CD4-positive, alpha-beta T cell treated with Interleukin-15 for 1 hour (primary cell): ENCODE measurements around the gene LZTR1.
"Not testable (repeated sequence)": the region's sequence is repeated elsewhere in the genome, so short reads cannot be mapped to it uniquely, and the experiment has no call there.

Source experiments
- DNase-seq: peaks from one replicate; pipeline ENCODE4 v3.0.0-alpha.2; 2020

Gene LZTR1

DNA sequence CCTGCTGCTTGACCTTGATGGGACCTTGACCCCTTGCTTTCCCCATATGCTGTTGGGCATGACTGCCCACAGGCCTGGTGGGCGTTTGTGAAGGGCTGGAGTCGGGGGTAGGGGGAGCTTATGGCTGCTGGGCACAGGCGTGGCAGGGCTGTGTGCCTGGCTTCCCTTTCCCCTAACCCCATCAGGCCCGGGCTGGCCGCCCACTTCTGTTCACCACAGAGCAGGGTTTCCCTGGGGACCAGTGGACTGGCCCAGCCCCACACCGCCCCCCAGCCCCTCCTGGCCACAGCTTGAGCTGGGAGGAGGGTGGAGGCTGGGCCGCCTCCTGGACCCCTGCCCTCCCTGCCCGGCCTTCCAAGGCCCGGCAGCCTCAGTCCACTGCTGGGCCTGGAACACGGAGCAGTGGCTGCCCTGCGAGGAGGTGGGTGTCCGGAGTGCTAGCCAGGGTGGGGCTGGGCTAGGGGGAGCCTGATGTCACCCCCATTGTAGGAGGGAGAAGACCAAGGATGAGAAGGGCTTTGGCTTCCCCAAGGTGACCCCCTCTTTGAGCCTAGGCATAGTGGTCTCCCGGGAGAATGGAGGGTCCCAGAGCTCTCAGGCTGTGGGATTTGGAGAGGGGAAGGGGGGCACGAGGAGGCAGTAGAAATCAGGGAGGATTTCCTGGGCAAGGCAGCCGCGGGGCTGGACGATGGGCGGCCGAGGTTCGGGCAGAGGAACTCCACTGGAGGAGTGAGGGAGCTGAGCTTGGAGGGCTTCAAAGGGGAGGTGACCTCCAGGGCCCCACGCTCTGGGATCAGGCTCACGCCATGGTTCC is 15.0 kb upstream of the LZTR1 start, which contains the start of gene AIFM3:
TSS of gene AIFM3 (plus strand) at position 373 of the 814 bp plus-strand sequence. CDS start 690 bp downstream, outside the sequence.
- no peak for DNase-seq

DNA sequence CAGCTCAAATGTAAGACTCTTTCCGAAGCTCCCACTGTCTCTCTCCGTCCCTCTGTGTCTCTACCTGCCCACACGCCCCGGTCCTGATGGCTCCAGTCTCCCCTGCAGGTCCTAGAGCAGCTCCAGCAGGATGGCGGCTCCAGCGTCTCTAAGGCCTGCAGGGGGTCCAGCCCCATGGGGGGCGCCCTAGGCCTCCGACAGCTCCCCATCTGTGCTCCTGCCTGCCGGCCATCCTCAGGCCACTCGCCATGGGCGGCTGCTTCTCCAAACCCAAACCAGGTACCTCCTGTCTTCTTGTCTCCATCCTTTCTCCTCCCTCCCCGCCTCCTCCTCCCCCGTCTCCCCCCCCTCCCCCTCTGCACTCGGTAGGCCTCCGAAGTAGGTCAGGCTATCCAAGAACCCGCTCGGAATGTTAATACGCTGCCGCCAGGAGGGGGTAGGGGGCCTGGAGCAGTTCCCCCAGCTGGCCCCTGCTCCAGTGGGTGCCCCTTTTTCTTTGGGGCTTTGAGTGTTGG is 14.3 kb upstream of the LZTR1 start:
- DNase-seq = no peak

DNA sequence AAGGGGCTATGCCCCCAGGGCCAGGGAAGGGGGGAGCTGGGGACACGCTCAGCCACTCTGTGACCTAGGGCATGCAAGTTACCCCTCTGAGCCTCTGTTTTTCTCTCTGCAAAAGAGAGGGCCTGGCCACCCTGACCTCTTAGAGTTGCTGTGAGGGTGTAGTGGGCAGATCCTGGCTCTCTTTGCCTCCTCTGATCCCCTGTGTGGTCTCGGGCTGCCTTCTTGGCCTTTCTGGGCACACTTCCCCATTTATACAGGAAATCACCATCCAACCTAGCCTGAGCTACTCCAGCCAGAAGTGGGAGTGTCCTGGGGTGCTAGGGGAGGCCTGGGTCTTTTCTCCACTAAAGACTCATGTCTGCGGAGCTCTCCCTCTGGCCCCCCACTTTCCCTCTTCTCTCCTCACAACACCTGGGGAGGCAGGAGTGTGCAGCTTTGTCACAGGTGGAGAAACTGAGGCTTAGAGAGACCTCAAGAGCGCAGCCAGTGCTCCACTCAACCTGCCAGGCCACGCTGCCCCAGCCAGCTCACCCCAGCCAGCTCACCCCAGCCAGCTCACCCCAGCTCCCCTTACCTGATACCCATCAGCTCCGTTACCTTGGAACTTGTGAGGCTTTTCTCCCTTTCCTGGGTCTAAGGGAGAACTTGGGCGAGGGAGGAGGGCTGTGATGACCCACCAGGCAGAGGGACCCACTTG is 13.7 kb upstream of the LZTR1 start:
- DNase-seq = peak; percentile 30

DNA sequence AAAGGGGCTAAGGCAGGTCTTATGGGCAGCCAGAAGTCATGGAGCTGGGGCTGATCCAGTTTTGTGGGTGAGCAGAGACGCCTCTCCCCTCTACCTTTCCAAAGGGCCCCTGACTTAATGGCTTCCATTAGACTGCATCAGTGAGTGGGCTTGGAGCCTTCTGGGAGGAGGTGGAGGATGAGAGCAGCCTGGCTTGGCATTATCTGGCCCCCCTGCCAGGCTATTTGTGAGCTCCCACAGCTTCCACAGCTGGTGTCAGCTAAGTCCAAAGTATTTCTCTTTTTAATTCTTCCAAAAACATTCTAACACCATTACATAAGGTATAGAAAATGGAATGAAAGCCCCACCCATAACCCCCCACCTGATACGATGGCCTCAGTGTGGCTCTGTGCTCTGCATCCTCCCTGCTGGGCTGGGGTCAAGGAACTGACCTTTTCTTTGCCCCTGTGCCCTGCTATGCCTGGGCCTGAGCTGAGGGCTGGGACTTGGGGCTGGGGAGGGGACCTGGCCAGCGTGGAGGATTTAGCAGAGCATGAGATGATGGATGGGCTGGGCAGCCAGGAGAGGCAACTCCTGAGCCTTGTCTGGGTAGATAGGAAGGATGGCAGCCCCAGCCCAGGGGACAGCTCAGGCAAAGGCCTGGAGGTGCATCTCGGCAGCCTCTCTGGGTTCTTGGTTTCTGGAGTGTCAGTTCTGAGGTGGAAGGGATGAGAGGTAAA is 11.0 kb upstream of the LZTR1 start:
- no peak for DNase-seq

DNA sequence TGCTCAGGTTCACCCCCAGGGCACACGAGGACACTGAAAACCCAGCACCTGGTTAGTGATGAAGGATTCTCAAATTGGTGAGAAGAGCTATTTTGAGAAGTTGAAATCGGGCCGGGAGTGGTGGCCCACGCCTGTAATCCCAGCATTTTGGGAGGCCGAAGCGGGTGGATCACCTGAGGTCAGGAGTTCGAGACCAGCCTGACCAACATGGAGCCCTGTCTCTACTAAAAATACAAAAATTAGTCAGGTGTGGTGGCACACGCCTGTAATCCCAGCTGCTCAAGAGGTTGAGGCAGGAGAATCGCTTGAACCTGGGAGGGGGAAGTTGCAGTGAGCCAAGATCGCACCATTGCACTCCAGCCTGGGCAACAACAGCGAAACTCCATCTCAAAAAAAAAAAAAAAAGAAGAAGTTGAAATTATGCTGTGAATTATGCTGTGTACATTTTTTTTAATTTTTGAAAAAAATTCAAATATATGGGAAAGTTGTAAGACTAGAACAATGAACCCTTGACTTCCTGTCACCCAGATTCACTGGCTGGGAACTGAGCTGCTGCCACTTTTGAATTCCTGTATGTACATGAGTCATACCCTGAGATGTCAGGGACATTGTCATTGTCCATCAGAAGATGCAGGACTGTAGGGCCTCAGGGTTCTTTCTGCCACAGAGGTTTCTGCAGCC is 9.9 kb upstream of the LZTR1 start:
- DNase-seq = not testable (repeated sequence)

DNA sequence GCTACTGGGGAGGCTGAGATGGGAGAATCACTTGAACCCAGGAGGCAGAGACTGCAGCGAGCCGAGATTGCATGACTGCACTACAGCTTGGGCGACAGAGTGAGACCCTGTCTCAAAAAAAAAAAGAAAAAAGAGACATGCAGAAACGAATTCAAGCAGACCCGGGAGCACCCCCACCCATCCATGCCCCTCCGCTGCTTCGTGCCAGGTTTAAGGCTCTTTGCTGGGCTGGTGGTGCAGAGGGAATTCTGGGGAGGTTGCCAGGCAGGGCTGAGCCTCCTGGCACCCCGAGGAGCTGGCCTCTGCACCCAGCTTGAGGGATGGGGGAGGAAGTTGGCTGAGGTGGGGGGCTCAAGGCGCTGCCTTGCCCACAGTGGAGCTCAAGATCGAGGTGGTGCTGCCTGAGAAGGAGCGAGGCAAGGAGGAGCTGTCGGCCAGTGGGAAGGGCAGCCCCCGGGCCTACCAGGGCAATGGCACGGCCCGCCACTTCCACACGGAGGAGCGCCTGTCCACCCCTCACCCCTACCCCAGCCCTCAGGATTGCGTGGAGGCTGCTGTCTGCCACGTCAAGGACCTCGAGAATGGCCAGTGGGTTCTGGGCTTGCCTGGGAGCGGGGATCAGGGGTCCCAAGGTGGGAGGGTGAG is 9.0 kb upstream of the LZTR1 start:
- DNase-seq = no peak

DNA sequence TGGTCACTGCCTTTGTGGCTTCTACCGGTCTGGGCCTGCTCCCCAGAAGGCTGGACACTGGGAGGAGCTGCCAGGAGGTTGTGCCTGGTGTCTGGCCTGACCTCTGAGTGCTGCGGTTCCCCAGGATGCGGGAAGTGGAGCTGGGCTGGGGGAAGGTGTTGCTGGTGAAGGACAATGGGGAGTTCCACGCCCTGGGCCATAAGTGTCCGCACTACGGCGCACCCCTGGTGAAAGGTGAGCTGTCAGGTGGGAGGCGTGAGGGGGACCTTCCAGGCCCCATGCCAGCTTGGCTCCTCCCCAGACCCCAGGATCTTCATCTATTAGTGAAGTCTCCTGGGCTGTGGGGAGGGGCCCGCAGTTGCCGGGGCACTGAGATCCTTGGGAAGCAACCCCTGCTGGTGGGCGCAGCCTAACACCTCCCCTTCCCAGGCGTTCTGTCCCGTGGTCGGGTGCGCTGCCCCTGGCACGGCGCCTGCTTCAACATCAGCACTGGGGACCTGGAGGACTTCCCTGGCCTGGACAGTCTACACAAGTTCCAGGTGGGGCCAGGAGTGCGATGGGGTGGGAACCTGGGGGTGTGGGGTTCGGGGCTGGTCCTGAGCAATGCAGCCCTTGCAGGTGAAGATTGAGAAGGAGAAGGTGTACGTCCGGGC is 8.3 kb upstream of the LZTR1 start:
- DNase-seq = no peak

- no peak for DNase-seq
These were observed 7.7 kb upstream of the LZTR1 start for GRCh38 chr22:20974336-20974955.

DNA sequence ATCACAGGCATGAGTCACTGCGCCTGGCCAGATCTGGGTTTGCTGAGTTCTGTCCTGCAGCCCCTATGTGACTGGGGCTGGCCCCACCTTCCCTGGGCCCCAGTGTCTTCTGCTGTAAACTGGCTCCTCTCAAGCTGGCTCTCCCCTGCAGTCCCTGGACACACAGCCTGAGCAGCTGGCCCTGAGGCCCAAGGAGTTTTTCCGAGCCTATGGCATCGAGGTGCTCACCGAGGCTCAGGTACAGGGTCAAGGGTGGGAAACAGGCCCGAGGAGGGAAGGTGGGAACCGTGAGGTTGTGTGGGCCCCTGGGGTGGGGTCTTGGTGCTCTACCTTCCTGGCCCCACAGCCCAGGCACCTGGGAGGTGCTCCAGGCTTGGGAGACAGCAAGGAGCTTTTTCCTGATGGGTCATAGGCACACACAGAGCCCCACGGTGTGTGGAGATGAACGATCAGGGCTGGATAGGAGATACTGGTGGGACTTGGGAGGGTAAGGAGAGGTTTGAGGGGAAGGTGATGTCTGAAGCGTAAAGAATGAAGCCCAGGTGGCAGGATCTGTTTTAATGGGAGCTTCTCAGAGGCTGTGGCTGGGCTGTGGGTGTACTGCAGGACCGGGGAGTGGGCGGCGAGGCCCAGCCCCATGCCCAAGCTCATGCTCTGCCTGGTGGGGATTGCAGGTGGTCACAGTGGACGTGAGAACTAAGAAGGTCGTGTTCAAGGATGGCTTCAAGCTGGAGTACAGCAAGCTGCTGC is 6.4 kb upstream of the LZTR1 start:
- no peak for DNase-seq

- DNase-seq = no peak
These were observed 5.7 kb upstream of the LZTR1 start for GRCh38 chr22:20976291-20976877.

- no peak for DNase-seq
These were observed 5.1 kb upstream of the LZTR1 start for GRCh38 chr22:20977019-20977418.

DNA sequence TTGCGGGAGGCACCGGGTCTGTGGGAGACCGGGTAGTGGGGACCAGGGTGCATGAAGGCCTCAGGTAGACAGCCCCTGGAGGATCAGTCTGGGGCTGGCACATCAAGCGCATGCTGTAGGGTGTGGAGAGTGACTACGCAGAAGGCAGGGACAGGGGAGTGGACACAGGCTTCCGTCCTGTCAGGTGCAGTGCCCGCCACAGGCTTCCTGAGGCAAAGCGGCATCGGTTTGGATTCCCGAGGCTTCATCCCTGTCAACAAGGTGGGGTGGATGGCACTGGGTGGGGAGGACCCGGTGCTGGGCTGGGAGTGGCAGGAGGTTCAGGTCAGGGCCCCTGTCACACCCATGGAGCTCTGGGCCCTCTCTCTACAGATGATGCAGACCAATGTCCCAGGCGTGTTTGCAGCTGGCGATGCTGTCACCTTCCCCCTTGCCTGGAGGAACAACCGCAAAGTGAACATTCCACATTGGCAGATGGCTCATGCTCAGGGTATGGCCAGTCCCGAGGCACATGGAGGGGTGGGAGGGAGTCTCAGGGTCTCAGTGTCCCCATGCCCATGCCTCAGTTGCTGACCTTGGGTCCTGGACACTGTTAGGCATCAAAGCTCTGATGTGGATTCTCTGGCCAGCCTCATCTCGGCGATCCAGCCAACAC is 4.5 kb upstream of the LZTR1 start:
- no peak for DNase-seq

- DNase-seq = no peak
These were observed 3.7 kb upstream of the LZTR1 start for GRCh38 chr22:20978419-20978818.

- peak; percentile 88 for DNase-seq
These were observed 2.8 kb upstream of the LZTR1 start for GRCh38 chr22:20979243-20979809.

DNA sequence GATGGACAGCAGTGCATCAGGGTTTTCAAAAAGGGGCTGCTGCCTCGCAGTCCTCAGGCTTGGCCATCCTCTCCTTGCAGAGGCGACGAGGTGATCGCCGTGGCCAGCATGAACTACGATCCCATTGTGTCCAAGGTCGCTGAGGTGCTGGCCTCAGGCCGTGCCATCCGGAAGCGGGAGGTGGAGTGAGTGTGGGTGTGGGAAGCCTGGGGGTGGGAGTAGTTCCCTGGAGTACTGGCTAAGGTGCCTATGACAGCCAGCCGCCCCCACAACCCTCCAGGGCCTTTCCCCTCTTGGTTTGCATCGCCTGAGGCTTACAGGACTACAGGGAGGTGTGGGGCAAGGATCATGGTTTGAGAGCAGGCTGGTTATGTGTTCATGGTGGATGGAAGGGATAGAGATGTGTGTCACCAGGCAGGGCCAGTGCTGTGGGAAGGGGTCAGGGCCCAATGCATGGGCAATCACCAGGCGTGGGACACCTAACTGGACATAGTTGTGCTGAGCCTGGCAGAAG is 2.1 kb upstream of the LZTR1 start:
- no peak for DNase-seq

DNA sequence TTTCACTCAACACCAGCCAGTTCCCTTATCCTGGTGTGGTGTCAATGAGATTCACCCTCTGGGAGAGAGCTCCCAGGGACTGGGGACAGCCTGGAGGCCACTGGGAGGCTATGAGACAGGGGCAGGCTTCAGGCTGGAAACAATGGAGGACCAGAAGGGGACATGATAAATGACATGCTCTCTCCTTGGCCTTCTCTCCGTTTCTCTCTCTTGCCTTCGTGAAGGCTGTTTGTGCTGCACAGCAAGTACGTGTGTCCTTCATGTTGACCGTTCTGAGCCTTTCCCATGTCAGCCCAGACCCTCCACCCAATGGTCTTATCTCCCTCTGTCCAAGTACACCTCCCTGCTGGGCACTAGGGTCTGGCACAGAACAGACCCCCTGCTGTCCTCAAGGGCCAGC is 1.6 kb upstream of the LZTR1 start:
- no peak for DNase-seq

GRCh38 chr22:20980938-20981722 is 967 bp upstream of the LZTR1 start:
- DNase-seq = no peak

GRCh38 chr22:20982563-20982882 is 426 bp downstream of the LZTR1 start:
- no peak for DNase-seq
